Uterus (tissue), 4 donors: ENCODE results near the gene ALKBH6. TPM values are rescaled to one million over a fixed set of nuclear protein-coding genes. Genes with fewer than 3 reads are reported as not detected.
"Not testable (repeated sequence)": the region's sequence is repeated elsewhere in the genome, so short reads cannot be mapped to it uniquely, and the experiment has no call there.

Source experiments
- DNase-seq, 2 donors: peaks; one replicate each; pipeline ENCODE4 v3.0.0-alpha.2; 2019 to 2020
- H3K27ac ChIP-seq, 2 donors: fragments of 200-600 bp; sonication (generic); 1 replicate in 1 of 2; 2 replicates in 1 of 2; pipeline ENCODE4 v1.5.1; 2016 to 2018
- H3K27me3 ChIP-seq, 2 donors: fragments of 200-600 bp; sonication (generic); one replicate each; pipeline ENCODE4 v1.5.1; 2018 to 2019; ENCODE audit warnings: control low read depth in 1 of 2
- H3K36me3 ChIP-seq, 2 donors: fragments of 200-600 bp; sonication (generic); one replicate each; pipeline ENCODE4 v1.5.1; 2019; ENCODE audit warnings: control low read depth in 1 of 2
- H3K4me1 ChIP-seq, 2 donors: fragments of 200-600 bp; sonication (generic); one replicate each; pipeline ENCODE4 v1.5.1; 2018 to 2019; ENCODE audit warnings: control low read depth in 1 of 2
- H3K4me3 ChIP-seq, 2 donors: fragments of 200-600 bp; sonication (generic); 1 replicate in 1 of 2; 2 replicates in 1 of 2; pipeline ENCODE4 v1.5.1; 2018 to 2019; ENCODE audit warnings: mild to moderate bottlenecking in 1 of 2
- H3K9me3 ChIP-seq, 2 donors: fragments of 200-600 bp; sonication (generic); one replicate each; pipeline ENCODE4 v1.5.1; 2019; ENCODE audit warnings: control low read depth in 1 of 2
- POLR2A ChIP-seq, 2 donors: fragments of 450-650 bp; IDR thresholded peaks; one replicate each; pipeline ENCODE4 v1.6.1; 2016; ENCODE audit warnings: antibody characterized with exemption in 2 of 2, mild to moderate bottlenecking in 1 of 2, moderate library complexity in 1 of 2
- intact Hi-C: fragments of 100-400 bp; cut with DNase I; formaldehyde crosslinking; loops from one replicate; pipeline ENCODE4 v1.15.1; 2023; ENCODE audit warnings: low total_unique reads
- total RNA-seq, 4 donors: library from RNA; depleted of rRNA in 3 of 4; stranded (reverse); fragments of >200 nt in 3 of 4; gene quantifications; one replicate each; pipeline versions ENCODE4 v1.1.0 to v1.2.4, GENCODE V29; 2014 to 2023
- TF ChIP-seq, protein P1 (sequence below), 4 experiments: fragments of 200-600 bp in 2 of 4; fragments of 450-650 bp in 2 of 4; sonication (generic) in 2 of 4; IDR thresholded peaks; one replicate each; pipeline ENCODE4 v1.5.1; 2016 to 2019; ENCODE audit warnings: antibody characterized with exemption in 4 of 4, mild to moderate bottlenecking in 2 of 4, moderate library complexity in 1 of 4
- donor health status: DM: yes; HTN: yes; CAD: no.

Gene ALKBH6
- total RNA-seq, 4 donors from 2014 or later: 10.0 to 18.5 (median 17.0) TPM

DNA sequence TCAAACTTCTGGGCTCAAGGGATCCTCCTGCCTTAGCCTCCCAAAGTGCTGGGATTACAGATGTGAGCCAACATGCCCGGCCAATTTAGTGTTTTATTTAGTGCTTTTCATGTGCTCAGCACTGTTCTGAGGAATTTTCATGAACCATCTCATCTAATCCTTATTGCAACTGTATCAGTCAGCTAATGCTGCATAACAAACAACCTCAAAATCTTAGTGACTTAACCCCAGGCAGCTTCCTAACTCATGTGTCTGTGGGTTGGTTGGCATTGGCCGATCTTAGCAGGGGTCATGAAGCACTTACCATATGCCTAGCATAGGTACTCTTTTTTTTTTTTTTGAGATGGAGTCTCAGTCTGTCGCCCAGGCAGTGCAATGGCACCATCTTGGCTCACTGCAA is 25.2 kb downstream of the ALKBH6 start:
- Histone ChIP-seq H3K9me3 (no peaks in the 10 kb centered on the region), H3K36me3 (no peaks in the 10 kb centered on the region), H3K4me1 (no peaks in the 10 kb centered on the region), H3K27me3 (no peaks in the 10 kb centered on the region), H3K4me3 (no peak overlapping the region), H3K27ac (no peak overlapping the region)
- no peak for DNase-seq
- no peak for TF ChIP-seq POLR2A (IDR thresholded peaks at IDR 0.05)
- TF ChIP-seq, protein P1, sequence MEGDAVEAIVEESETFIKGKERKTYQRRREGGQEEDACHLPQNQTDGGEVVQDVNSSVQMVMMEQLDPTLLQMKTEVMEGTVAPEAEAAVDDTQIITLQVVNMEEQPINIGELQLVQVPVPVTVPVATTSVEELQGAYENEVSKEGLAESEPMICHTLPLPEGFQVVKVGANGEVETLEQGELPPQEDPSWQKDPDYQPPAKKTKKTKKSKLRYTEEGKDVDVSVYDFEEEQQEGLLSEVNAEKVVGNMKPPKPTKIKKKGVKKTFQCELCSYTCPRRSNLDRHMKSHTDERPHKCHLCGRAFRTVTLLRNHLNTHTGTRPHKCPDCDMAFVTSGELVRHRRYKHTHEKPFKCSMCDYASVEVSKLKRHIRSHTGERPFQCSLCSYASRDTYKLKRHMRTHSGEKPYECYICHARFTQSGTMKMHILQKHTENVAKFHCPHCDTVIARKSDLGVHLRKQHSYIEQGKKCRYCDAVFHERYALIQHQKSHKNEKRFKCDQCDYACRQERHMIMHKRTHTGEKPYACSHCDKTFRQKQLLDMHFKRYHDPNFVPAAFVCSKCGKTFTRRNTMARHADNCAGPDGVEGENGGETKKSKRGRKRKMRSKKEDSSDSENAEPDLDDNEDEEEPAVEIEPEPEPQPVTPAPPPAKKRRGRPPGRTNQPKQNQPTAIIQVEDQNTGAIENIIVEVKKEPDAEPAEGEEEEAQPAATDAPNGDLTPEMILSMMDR (IDR thresholded peaks at IDR 0.05): no peak
- intact Hi-C loops: no loop called here

DNA sequence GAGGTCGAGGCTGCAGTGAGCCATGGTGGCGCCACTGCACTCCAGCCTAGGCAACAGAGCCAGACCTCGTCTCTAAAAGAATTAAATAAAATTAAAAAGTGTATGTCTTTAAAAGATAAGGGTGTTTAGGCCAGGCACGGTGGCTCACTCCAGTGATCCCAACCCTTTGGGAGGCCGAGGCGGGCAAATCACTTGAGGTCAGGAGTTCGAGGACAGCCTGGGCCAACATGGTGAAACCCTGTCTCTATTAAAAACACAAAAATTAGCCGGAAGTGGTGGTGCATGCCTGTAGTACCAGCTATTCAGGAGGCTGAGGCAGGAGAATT is 26.5 kb downstream of the ALKBH6 start:
- Histone ChIP-seq H3K9me3 (no peaks in the 10 kb centered on the region), H3K4me3 (no peak overlapping the region), H3K4me1 (no peaks in the 10 kb centered on the region), H3K27ac (no peak overlapping the region), H3K27me3 (no peaks in the 10 kb centered on the region), H3K36me3 (no peaks in the 10 kb centered on the region)
- DNase-seq: no peak
- intact Hi-C loops: no loop called here
- no peak for TF ChIP-seq POLR2A (IDR thresholded peaks at IDR 0.05)
- TF ChIP-seq, protein P1 (IDR thresholded peaks at IDR 0.05): no peak

DNA sequence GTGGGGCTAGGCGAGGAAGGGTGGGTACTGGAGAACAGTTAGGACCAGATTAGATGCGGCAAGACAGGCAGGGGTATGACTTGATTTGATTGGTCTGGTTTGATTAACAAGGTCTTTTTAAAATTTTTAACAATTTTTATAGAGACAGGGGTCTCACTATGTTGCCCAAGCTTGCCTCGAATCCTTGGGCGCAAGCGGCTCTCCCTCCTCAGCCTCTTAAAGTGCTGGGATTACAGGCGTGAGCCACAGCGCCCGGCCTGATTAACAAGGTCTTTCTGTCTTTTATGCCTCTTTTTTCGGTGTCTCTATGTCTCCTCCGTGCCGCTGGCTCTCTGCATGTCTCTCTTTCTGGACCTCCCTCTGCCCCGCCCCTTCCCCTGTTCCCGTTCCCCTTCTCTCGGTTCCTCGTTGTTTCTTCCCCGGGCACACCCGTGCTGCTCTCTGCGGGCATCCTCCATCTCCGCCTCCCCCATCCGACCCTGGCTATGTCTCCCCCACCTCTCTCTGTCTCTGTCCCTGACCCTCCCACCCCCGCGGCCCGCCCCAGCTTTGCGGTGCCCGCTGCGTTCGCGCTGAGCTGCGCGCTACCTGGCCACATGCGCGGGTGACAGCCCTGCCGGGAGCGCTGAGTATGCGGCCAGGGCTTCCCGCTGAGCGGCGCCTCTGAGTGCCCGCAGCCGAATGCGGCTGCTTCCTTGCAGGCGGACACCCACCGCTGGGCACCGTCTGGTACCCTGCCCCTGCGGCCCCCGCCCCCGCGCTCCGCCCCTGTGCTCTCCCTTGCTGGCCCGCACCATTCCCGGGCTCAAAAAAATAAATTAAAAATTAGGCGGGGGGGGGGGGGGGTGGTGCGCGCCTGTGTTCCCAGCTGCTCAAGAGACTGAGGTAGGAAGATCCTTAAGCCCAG is 27.1 kb downstream of the ALKBH6 start:
- no peaks in the 10 kb centered on the region for H3K27me3 ChIP-seq
- H3K36me3 ChIP-seq: no peaks in the 10 kb centered on the region
- intact Hi-C loops: no loop called here
- TF ChIP-seq, protein P1 (IDR thresholded peaks at IDR 0.05): no peak
- TF ChIP-seq POLR2A (IDR thresholded peaks at IDR 0.05): no peak
- H3K4me1 ChIP-seq: no peaks in the 10 kb centered on the region
- H3K4me3 ChIP-seq: no peak overlapping the region
- no peaks in the 10 kb centered on the region for H3K9me3 ChIP-seq
- DNase-seq: no peak
- H3K27ac ChIP-seq: no peak overlapping the region

DNA sequence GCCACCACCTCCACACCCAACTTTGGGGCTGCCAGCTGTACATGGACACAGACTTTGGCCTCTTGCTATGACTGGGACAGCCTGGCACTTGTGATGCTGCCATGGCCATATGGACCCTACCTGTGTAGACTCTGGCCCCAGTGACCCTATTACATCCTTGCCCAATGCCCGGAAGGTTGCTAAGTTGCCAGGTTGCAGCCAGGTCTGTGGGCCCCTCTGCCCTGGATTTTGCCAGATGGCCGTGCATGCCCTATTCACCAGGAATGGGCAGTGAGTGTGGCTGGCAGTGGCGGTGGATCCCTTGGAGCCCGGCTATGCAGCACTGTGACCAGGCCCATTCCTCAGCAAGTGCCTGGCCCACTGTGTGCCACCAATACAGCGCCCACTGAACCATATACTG is 27.9 kb downstream of the ALKBH6 start:
- Histone ChIP-seq H3K27me3 (no peaks in the 10 kb centered on the region), H3K4me1 (no peaks in the 10 kb centered on the region), H3K27ac (no peak overlapping the region), H3K9me3 (no peaks in the 10 kb centered on the region), H3K36me3 (no peaks in the 10 kb centered on the region), H3K4me3 (no peak overlapping the region)
- TF ChIP-seq, protein P1 (IDR thresholded peaks at IDR 0.05): no peak
- TF ChIP-seq POLR2A (IDR thresholded peaks at IDR 0.05): no peak
- DNase-seq: no peak
- intact Hi-C loops: no loop called here

DNA sequence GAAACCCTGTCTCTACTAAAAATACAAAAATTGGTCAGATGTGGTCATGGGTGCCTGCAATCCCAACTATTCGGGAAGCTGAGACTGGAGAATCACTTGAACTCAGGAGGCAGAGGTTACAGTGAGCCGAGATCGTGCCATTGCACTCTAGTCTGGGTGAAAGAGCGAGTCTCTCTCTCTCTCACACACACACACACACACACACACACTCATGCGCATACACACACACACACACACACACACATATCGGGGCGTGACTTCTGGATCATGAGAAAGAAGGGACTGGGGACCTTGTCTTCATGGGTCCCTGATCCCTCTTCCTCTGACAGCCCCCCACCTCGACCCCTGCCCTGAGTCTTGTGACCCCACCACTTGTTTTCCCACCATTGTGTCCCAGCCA is 30.8 kb downstream of the ALKBH6 start:
- no peaks in the 10 kb centered on the region for H3K4me1 ChIP-seq
- no peak overlapping the region for H3K4me3 ChIP-seq
- no peaks in the 10 kb centered on the region for H3K36me3 ChIP-seq
- no peaks in the 10 kb centered on the region for H3K27me3 ChIP-seq
- intact Hi-C loops: no loop called here
- no peaks in the 10 kb centered on the region for H3K9me3 ChIP-seq
- no peak for DNase-seq
- TF ChIP-seq POLR2A (IDR thresholded peaks at IDR 0.05): no peak
- TF ChIP-seq, protein P1 (IDR thresholded peaks at IDR 0.05): no peak
- H3K27ac ChIP-seq: no peak overlapping the region

DNA sequence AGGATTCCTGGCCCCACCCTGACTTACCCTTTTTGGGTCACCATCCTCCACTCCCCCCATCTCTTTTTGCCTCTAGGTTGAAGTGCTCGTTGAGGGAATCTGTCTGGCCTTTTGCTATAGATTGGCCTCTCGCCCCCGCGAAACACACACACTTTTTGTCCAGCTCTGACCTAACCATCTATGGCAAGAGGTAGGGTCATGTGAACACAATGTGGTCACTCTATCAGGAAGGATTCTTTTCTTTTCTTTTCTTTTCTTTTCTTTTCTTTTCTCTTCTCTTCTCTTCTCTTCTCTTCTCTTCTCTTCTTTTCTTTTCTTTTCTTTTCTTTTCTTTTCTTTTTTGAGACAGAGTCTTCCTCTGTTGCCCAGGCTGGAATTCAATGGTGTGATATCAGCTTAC is 33.0 kb downstream of the ALKBH6 start:
- DNase-seq, H3K4me1 ChIP-seq, H3K4me3 ChIP-seq, H3K36me3 ChIP-seq, H3K27ac ChIP-seq, H3K27me3 ChIP-seq, intact Hi-C loops, H3K9me3 ChIP-seq: not testable (repeated sequence)
